GM20431 (cell line): ENCODE measurements around the gene RMRP.
"Not testable (repeated sequence)": the region's sequence is repeated elsewhere in the genome, so short reads cannot be mapped to it uniquely, and the experiment has no call there.

Experiments
- in situ Hi-C: fragments of 300-500 bp; cut with MseI, MboI; formaldehyde crosslinking; loops from one replicate; pipeline ENCODE4 v1.15.0; 2020; ENCODE audit warnings: low sequenced_read_pairs; ENCODE audit not compliant: unreplicated experiment

The RMRP gene

GRCh38 chr9:35649431-35650340 is 8.1 kb downstream of the RMRP start:
- in situ Hi-C loops: no loop called here

GRCh38 chr9:35646533-35647265 is 11.1 kb downstream of the RMRP start:
- in situ Hi-C loops: no loop called here

GRCh38 chr9:35646153-35646532 is 11.7 kb downstream of the RMRP start:
- in situ Hi-C loops: no loop called here

- in situ Hi-C loops: not testable (repeated sequence)
Measured at GRCh38 chr9:35645736-35646135, 12.1 kb downstream of the RMRP start.

GRCh38 chr9:35643046-35643445 is 14.8 kb downstream of the RMRP start:
- in situ Hi-C loops: no loop called here

- in situ Hi-C loops: not testable (repeated sequence)
Measured at GRCh38 chr9:35641478-35641877, 16.3 kb downstream of the RMRP start.

- in situ Hi-C loops: not testable (repeated sequence)
Measured at GRCh38 chr9:35640431-35640830, 17.4 kb downstream of the RMRP start.

- in situ Hi-C loops: no loop called here
Measured at GRCh38 chr9:35639631-35640030, 18.2 kb downstream of the RMRP start.

GRCh38 chr9:35639225-35639624 is 18.6 kb downstream of the RMRP start:
- in situ Hi-C loops: not testable (repeated sequence)

GRCh38 chr9:35638751-35639150 is 19.1 kb downstream of the RMRP start:
- in situ Hi-C loops: not testable (repeated sequence)

- in situ Hi-C loops: not testable (repeated sequence)
Measured at GRCh38 chr9:35637427-35637955, 20.3 kb downstream of the RMRP start.

GRCh38 chr9:35636877-35637246 is 21.0 kb downstream of the RMRP start:
- in situ Hi-C loops: not testable (repeated sequence)

- in situ Hi-C loops: no loop called here
Measured at GRCh38 chr9:35636135-35636876, 21.5 kb downstream of the RMRP start.

GRCh38 chr9:35635730-35636129 is 22.1 kb downstream of the RMRP start:
- in situ Hi-C loops: no loop called here

GRCh38 chr9:35629597-35629996 is 28.2 kb downstream of the RMRP start:
- in situ Hi-C loops: no loop called here

GRCh38 chr9:35628389-35628991 is 29.3 kb downstream of the RMRP start:
- in situ Hi-C loops: no loop called here

- in situ Hi-C loops: no loop called here
Measured at GRCh38 chr9:35627575-35627974, 30.2 kb downstream of the RMRP start.

GRCh38 chr9:35619800-35620158 is 38.0 kb downstream of the RMRP start:
- in situ Hi-C loops: no loop called here

- in situ Hi-C loops: no loop called here
Measured at GRCh38 chr9:35618854-35619799, 38.7 kb downstream of the RMRP start.
